Stimulated activated CD4-positive, alpha-beta T cell treated with anti-CD3 and anti-CD28 coated beads, Interleukin-1b, Interleukin-23, amount 100 ng/mL, for 4 hours (primary cell): Measurements from ENCODE around the gene TRPV4.

Experiments
- DNase-seq, 2 donors: peaks; one replicate each; pipeline ENCODE4 v3.0.0-alpha.2; 2020; ENCODE audit warnings: low read depth in 2 of 2

Gene TRPV4

GRCh38 chr12:109762071-109762672, 71.0 kb downstream of the TRPV4 start:
- DNase-seq, result no peak

GRCh38 chr12:109760930-109761921, 72.0 kb downstream of the TRPV4 start:
- DNase-seq, result no peak

- DNase-seq, result no peak
Measured at GRCh38 chr12:109760031-109760929, 72.9 kb downstream of the TRPV4 start.

GRCh38 chr12:109759595-109759994, 73.6 kb downstream of the TRPV4 start:
- DNase-seq, result no peak

- no peak for DNase-seq
Measured at GRCh38 chr12:109758426-109759420, 74.5 kb downstream of the TRPV4 start.

- DNase-seq, result no peak
Measured at GRCh38 chr12:109757671-109758265, 75.4 kb downstream of the TRPV4 start.

GRCh38 chr12:109756457-109756856, 76.7 kb downstream of the TRPV4 start:
- no peak for DNase-seq

GRCh38 chr12:109753959-109754358, 79.2 kb downstream of the TRPV4 start:
- DNase-seq, result no peak

- no peak for DNase-seq
Measured at GRCh38 chr12:109753054-109753401, 80.2 kb downstream of the TRPV4 start.

GRCh38 chr12:109752117-109753053, 80.8 kb downstream of the TRPV4 start:
- DNase-seq, result no peak

- DNase-seq, result no peak
Measured at GRCh38 chr12:109744986-109745942, 87.9 kb downstream of the TRPV4 start.

- no peak for DNase-seq
Measured at GRCh38 chr12:109744026-109744425, 89.2 kb downstream of the TRPV4 start.

- no peak for DNase-seq
Measured at GRCh38 chr12:109743076-109743910, 89.9 kb downstream of the TRPV4 start.

- no peak for DNase-seq
Measured at GRCh38 chr12:109741970-109742703, 91.1 kb downstream of the TRPV4 start.

GRCh38 chr12:109741286-109741969, 91.8 kb downstream of the TRPV4 start:
- no peak for DNase-seq

- DNase-seq, result no peak
Measured at GRCh38 chr12:109740694-109741245, 92.4 kb downstream of the TRPV4 start.
